Umbilical cord (tissue), 2 donors: Measurements from ENCODE around the gene BAIAP2L1. TPM values are rescaled to one million over a fixed set of nuclear protein-coding genes. Genes with fewer than 3 reads are reported as not detected.
"Not testable (repeated sequence)": the region's sequence is repeated elsewhere in the genome, so short reads cannot be mapped to it uniquely, and the experiment has no call there.

Source experiments
- DNase-seq: peaks from one replicate; pipeline ENCODE4 v3.0.0-alpha.2; 2015; ENCODE audit warnings: low spot score
- total RNA-seq: library from RNA; depleted of rRNA; stranded (reverse); fragments of >200 nt; gene quantifications from one replicate; pipeline ENCODE4 v1.2.3, GENCODE V29; 2014; ENCODE audit warnings: low replicate concordance; ENCODE audit not compliant: insufficient read depth

The BAIAP2L1 gene
- total RNA-seq, 1 donor from 2014 or later: 1.2 TPM

GRCh38 chr7:98321301-98321700 is 79.6 kb downstream of the BAIAP2L1 start:
- DNase-seq: no peak

GRCh38 chr7:98319176-98319575 is 81.7 kb downstream of the BAIAP2L1 start:
- DNase-seq: no peak

- no peak for DNase-seq
These were observed 83.4 kb downstream of the BAIAP2L1 start for GRCh38 chr7:98317366-98318040.

- not testable (repeated sequence) for DNase-seq
These were observed 84.8 kb downstream of the BAIAP2L1 start for GRCh38 chr7:98315994-98316527.

- DNase-seq: no peak
These were observed 85.4 kb downstream of the BAIAP2L1 start for GRCh38 chr7:98315318-98315993.

- no peak for DNase-seq
These were observed 86.4 kb downstream of the BAIAP2L1 start for GRCh38 chr7:98314469-98314868.

- DNase-seq: no peak
These were observed 88.7 kb downstream of the BAIAP2L1 start for GRCh38 chr7:98312201-98312600.

GRCh38 chr7:98309566-98309965 is 91.3 kb downstream of the BAIAP2L1 start:
- DNase-seq: no peak

- DNase-seq: no peak
These were observed 92.9 kb downstream of the BAIAP2L1 start for GRCh38 chr7:98307971-98308466.

- DNase-seq: peak; percentile 48
These were observed 94.8 kb downstream of the BAIAP2L1 start for GRCh38 chr7:98305951-98306535.

GRCh38 chr7:98303906-98304305 is 97.0 kb downstream of the BAIAP2L1 start:
- peak; percentile 62 for DNase-seq

GRCh38 chr7:98303176-98303865 is 97.6 kb downstream of the BAIAP2L1 start:
- no peak for DNase-seq

- no peak for DNase-seq
These were observed 99.0 kb downstream of the BAIAP2L1 start for GRCh38 chr7:98301693-98302470.

- no peak for DNase-seq
These were observed 100.1 kb downstream of the BAIAP2L1 start for GRCh38 chr7:98300595-98301372.

GRCh38 chr7:98297626-98298286 is 103.1 kb downstream of the BAIAP2L1 start:
- DNase-seq: no peak

GRCh38 chr7:98296833-98297232 is 104.1 kb downstream of the BAIAP2L1 start:
- no peak for DNase-seq

GRCh38 chr7:98295467-98296192 is 105.3 kb downstream of the BAIAP2L1 start:
- peak; percentile 46 for DNase-seq

GRCh38 chr7:98294798-98295382 is 106.0 kb downstream of the BAIAP2L1 start:
- peak; percentile 60 for DNase-seq

GRCh38 chr7:98294326-98294725 is 106.6 kb downstream of the BAIAP2L1 start:
- DNase-seq: no peak
